ENCODE data around the gene MYZAP. TPM values are rescaled to one million over a fixed set of nuclear protein-coding genes. Genes with fewer than 3 reads are reported as not detected.

The MYZAP gene
- polyA plus RNA-seq, 1 donor (not counting 4 experiments of a cell fraction or from before 2014, with no cell fraction given), result 1.8 TPM

- Histone ChIP-seq H3K4me3 (ENCODE audit: control insufficient read depth in 2 of 3, extremely low read depth in 1 of 3, insufficient read depth in 2 of 3, low read depth in 1 of 3, low read length in 3 of 3) (no peak overlapping the region), H3K4me2 (ENCODE audit: control insufficient read depth, extremely low read depth, insufficient read depth, low read depth, low read length) (no peak overlapping the region), H3K27me3 (ENCODE audit: control insufficient read depth, extremely low read depth, insufficient read depth, low read length) (no peaks in the 10 kb centered on the region), H3K4me1 (ENCODE audit: control insufficient read depth, extremely low read depth, insufficient read depth, low read length) (no peaks in the 10 kb centered on the region), H3K9me3 (ENCODE audit: control insufficient read depth, low read depth, low read length) (no peaks in the 10 kb centered on the region), H3K9ac (ENCODE audit: control insufficient read depth, extremely low read depth, insufficient read depth, low read length) (no peak overlapping the region), H2AFZ (ENCODE audit: control insufficient read depth, low read length) (no peak overlapping the region), H3K36me3 (ENCODE audit: control insufficient read depth in 2 of 2, extremely low read depth in 1 of 2, insufficient read depth in 2 of 2, low read length in 2 of 2) (no peaks in the 10 kb centered on the region), H3K79me2 (ENCODE audit: control insufficient read depth, insufficient read depth, low read length) (no peaks in the 10 kb centered on the region), H3K9me1 (ENCODE audit: control insufficient read depth, extremely low read depth, insufficient read depth, low read length) (no peaks in the 10 kb centered on the region), H3K27ac (ENCODE audit: control insufficient read depth, insufficient read depth, low read length) (no peak overlapping the region), H4K20me1 (ENCODE audit: control insufficient read depth, extremely low read depth, insufficient read depth, low read length) (no peaks in the 10 kb centered on the region)
- FAIRE-seq (no peak), DNase-seq (ENCODE audit: low read depth, low spot score) (no peak)
- dilution Hi-C loops (cut with MboI; ENCODE audit: extremely low pct_ligation_motif_present, low sequenced_read_pairs), result no loop called here
- TF ChIP-seq CTCF (optimal IDR thresholded peaks at IDR 0.05 in 1 of 3, IDR thresholded peaks at IDR 0.05 in 1 of 3, conservative IDR thresholded peaks at IDR 0.05 in 1 of 3; ENCODE audit: extremely low read depth in 1 of 3, insufficient read depth in 2 of 3, low read length in 3 of 3) (no peak), EZH2 (IDR thresholded peaks at IDR 0.05; ENCODE audit: low read length) (no peak)
Measured at GRCh38 chr15:57654153-57654852, 62.6 kb downstream of the MYZAP start.

GRCh38 chr15:57655053-57655452 lies 63.3 kb downstream of the MYZAP start:
- no peak overlapping the region for H3K9ac ChIP-seq (ENCODE audit: control insufficient read depth, extremely low read depth, insufficient read depth, low read length)
- dilution Hi-C loops (cut with MboI; ENCODE audit: extremely low pct_ligation_motif_present, low sequenced_read_pairs), result no loop called here
- no peaks in the 10 kb centered on the region for H3K27me3 ChIP-seq (ENCODE audit: control insufficient read depth, extremely low read depth, insufficient read depth, low read length)
- no peak for TF ChIP-seq CTCF (optimal IDR thresholded peaks at IDR 0.05 in 1 of 3, IDR thresholded peaks at IDR 0.05 in 1 of 3, conservative IDR thresholded peaks at IDR 0.05 in 1 of 3; ENCODE audit: extremely low read depth in 1 of 3, insufficient read depth in 2 of 3, low read length in 3 of 3)
- no peak for TF ChIP-seq EZH2 (IDR thresholded peaks at IDR 0.05; ENCODE audit: low read length)
- H3K36me3 ChIP-seq (ENCODE audit: control insufficient read depth in 2 of 2, extremely low read depth in 1 of 2, insufficient read depth in 2 of 2, low read length in 2 of 2), result no peaks in the 10 kb centered on the region
- no peak for FAIRE-seq
- H3K79me2 ChIP-seq (ENCODE audit: control insufficient read depth, insufficient read depth, low read length), result no peaks in the 10 kb centered on the region
- H2AFZ ChIP-seq (ENCODE audit: control insufficient read depth, low read length), result no peak overlapping the region
- no peak for DNase-seq (ENCODE audit: low read depth, low spot score)
- H3K27ac ChIP-seq (ENCODE audit: control insufficient read depth, insufficient read depth, low read length), result no peak overlapping the region
- H4K20me1 ChIP-seq (ENCODE audit: control insufficient read depth, extremely low read depth, insufficient read depth, low read length), result no peaks in the 10 kb centered on the region
- no peaks in the 10 kb centered on the region for H3K9me1 ChIP-seq (ENCODE audit: control insufficient read depth, extremely low read depth, insufficient read depth, low read length)
- no peaks in the 10 kb centered on the region for H3K4me1 ChIP-seq (ENCODE audit: control insufficient read depth, extremely low read depth, insufficient read depth, low read length)
- no peak overlapping the region for H3K4me3 ChIP-seq (ENCODE audit: control insufficient read depth in 2 of 3, extremely low read depth in 1 of 3, insufficient read depth in 2 of 3, low read depth in 1 of 3, low read length in 3 of 3)
- no peaks in the 10 kb centered on the region for H3K9me3 ChIP-seq (ENCODE audit: control insufficient read depth, low read depth, low read length)
- H3K4me2 ChIP-seq (ENCODE audit: control insufficient read depth, extremely low read depth, insufficient read depth, low read depth, low read length), result no peak overlapping the region
